Tibial artery (tissue), 4 donors: ENCODE results near the gene MTHFSD.

Experiments
- DNase-seq, 2 donors: peaks; one replicate each; pipeline ENCODE4 v3.0.0-alpha.2; 2019
- H3K27ac ChIP-seq, 2 donors: fragments of 200-600 bp; sonication (generic) in 1 of 2; 1 replicate in 1 of 2; 2 replicates in 1 of 2; pipeline ENCODE4 v1.5.1; 2018 to 2019; ENCODE audit warnings: mild to moderate bottlenecking in 1 of 2
- H3K27me3 ChIP-seq, 2 donors: fragments of 200-600 bp; sonication (generic) in 1 of 2; one replicate each; pipeline versions ENCODE4 v1.5.1 to v1.6.0; 2016 to 2019
- H3K36me3 ChIP-seq, 3 donors: fragments of 200-600 bp; sonication (generic) in 2 of 3; one replicate each; pipeline ENCODE4 v1.5.1; 2016 to 2019; ENCODE audit warnings: mild to moderate bottlenecking in 2 of 3
- H3K4me1 ChIP-seq, 4 donors: fragments of 200-600 bp; sonication (generic) in 2 of 4; 1 replicate in 3 of 4; 2 replicates in 1 of 4; pipeline ENCODE4 v1.5.1; 2016 to 2019
- H3K4me3 ChIP-seq, 2 donors: fragments of 200-600 bp; sonication (generic) in 1 of 2; 1 replicate in 1 of 2; 2 replicates in 1 of 2; pipeline ENCODE4 v1.5.1; 2018 to 2019; ENCODE audit warnings: mild to moderate bottlenecking in 2 of 2
- H3K9me3 ChIP-seq, 3 donors: fragments of 200-600 bp; sonication (generic) in 1 of 3; one replicate each; pipeline ENCODE4 v1.5.1; 2016 to 2019
- intact Hi-C: fragments of 100-400 bp; cut with DNase I; formaldehyde crosslinking; loops from one replicate; pipeline ENCODE4 v1.15.0; 2023; ENCODE audit warnings: low total_unique reads
- TF ChIP-seq, protein P1 (sequence below), 2 experiments: fragments of 200-600 bp in 1 of 2; fragments of 450-650 bp in 1 of 2; IDR thresholded peaks; one replicate each; pipeline ENCODE4 v1.5.1; 2017 to 2019; ENCODE audit warnings: antibody characterized with exemption in 2 of 2, mild to moderate bottlenecking in 1 of 2, moderate library complexity in 1 of 2

Gene MTHFSD

DNA sequence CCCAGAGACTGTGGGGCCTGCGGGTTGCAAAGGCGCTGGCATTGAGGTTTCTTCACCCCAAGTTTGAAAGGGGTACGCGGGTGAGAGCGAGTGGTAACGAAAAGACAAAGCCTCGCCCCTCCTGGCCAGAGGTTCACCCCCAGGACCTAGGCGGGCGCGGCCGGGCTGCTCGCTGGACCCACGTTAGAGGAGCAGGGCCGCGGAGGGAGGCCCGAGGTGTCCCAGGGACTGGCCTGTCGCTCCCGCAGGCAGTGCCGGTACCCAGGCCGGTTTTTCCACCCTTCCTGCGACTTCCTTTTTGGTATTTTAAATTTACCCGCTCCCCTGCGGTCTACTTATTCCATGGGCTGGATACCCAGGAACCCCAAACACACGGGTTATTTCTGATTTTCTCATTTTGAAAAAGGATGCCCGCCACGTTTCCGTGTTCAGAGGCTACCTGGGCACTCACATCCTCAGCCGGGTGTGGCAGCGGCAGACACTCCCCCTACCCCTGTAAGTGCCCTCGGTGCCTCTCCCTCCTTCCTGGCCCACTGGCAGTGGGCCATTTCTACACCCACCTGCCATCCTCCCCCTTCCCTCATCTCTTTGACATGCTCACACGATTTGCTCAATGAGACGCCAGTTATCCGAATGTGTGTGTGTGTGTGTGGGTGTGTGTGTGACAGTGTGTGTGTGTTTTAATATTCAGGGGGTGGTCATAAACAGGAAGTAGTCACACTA is 21.7 kb upstream of the MTHFSD start:
- peaks cover 0 to 84% (median 64%) of the 10 kb centered on the region in 4 donors for H3K4me1 ChIP-seq
- no peaks in the 10 kb centered on the region for H3K9me3 ChIP-seq
- H3K36me3 ChIP-seq = no peaks in the 10 kb centered on the region
- TF ChIP-seq, protein P1, sequence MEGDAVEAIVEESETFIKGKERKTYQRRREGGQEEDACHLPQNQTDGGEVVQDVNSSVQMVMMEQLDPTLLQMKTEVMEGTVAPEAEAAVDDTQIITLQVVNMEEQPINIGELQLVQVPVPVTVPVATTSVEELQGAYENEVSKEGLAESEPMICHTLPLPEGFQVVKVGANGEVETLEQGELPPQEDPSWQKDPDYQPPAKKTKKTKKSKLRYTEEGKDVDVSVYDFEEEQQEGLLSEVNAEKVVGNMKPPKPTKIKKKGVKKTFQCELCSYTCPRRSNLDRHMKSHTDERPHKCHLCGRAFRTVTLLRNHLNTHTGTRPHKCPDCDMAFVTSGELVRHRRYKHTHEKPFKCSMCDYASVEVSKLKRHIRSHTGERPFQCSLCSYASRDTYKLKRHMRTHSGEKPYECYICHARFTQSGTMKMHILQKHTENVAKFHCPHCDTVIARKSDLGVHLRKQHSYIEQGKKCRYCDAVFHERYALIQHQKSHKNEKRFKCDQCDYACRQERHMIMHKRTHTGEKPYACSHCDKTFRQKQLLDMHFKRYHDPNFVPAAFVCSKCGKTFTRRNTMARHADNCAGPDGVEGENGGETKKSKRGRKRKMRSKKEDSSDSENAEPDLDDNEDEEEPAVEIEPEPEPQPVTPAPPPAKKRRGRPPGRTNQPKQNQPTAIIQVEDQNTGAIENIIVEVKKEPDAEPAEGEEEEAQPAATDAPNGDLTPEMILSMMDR (IDR thresholded peaks at IDR 0.05) = no peak
- peak overlapping the region; percentile 95 to 97 for H3K27ac ChIP-seq
- H3K27me3 ChIP-seq = no peaks in the 10 kb centered on the region
- intact Hi-C loops = loop anchor here (5.0 kb wide), 2 partner anchors 36 to 181 kb away; no protein-coding TSS in a partner anchor
- H3K4me3 ChIP-seq = peak overlapping the region; percentile 60 to 78
- DNase-seq = peak in 1 of 2 donors; percentile 76

- peak overlapping the region; percentile 95 to 97 for H3K27ac ChIP-seq
- intact Hi-C loops = loop anchor here (5.0 kb wide), 2 partner anchors 36 to 181 kb away; no protein-coding TSS in a partner anchor
- DNase-seq = peak; percentile 89 to 94
- H3K4me3 ChIP-seq = peak overlapping the region; percentile 60 to 78
- TF ChIP-seq, protein P1 (IDR thresholded peaks at IDR 0.05) = peak; percentile 63 to 65
- no peaks in the 10 kb centered on the region for H3K27me3 ChIP-seq
- H3K9me3 ChIP-seq = no peaks in the 10 kb centered on the region
- H3K36me3 ChIP-seq = no peaks in the 10 kb centered on the region
- H3K4me1 ChIP-seq = peaks cover 0 to 81% (median 61%) of the 10 kb centered on the region in 4 donors
These were observed 20.9 kb upstream of the MTHFSD start for GRCh38 chr16:86575754-86576557.

DNA sequence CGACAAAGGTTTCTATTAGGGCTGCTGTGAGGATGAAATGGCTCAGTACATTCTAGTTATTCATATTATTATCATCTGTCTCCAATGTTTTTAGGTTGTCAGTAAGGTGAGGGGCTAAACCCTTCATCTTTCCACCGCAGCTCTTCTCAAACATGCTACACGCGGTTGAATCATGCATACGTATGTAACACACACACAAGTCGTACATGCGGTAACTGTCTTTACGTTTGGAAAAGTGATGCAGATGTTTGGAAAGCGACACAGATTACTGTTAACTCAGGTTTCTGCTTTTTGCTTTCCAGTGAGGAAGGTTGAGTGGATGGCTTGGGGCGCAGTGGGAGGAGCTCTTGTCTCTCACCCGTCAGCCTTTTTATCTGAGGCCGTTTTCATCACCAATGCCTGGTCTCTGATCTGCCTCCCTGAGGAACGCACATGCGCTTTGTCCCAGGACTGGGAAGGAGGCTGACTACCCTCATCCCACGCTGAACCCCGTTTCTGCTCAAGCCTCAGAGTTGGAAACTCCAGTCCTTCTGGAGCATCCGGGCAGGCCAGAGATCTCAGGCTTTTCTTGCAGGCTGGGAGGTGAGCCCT is 20.2 kb upstream of the MTHFSD start:
- peak overlapping the region; percentile 60 to 78 for H3K4me3 ChIP-seq
- peaks cover 0 to 73% (median 60%) of the 10 kb centered on the region in 4 donors for H3K4me1 ChIP-seq
- peak overlapping the region; percentile 95 to 97 for H3K27ac ChIP-seq
- no peaks in the 10 kb centered on the region for H3K9me3 ChIP-seq
- TF ChIP-seq, protein P1 (IDR thresholded peaks at IDR 0.05) = no peak
- intact Hi-C loops = loop anchor here (5.0 kb wide), 2 partner anchors 37 to 182 kb away; no protein-coding TSS in a partner anchor
- no peak for DNase-seq
- H3K36me3 ChIP-seq = no peaks in the 10 kb centered on the region
- no peaks in the 10 kb centered on the region for H3K27me3 ChIP-seq

GRCh38 chr16:86574646-86575045 is 19.6 kb upstream of the MTHFSD start:
- peak overlapping the region; percentile 60 to 81 for H3K4me3 ChIP-seq
- peaks cover 0 to 68% (median 55%) of the 10 kb centered on the region in 4 donors for H3K4me1 ChIP-seq
- no peaks in the 10 kb centered on the region for H3K36me3 ChIP-seq
- no peaks in the 10 kb centered on the region for H3K9me3 ChIP-seq
- peak overlapping the region; percentile 95 to 97 for H3K27ac ChIP-seq
- TF ChIP-seq, protein P1 (IDR thresholded peaks at IDR 0.05) = no peak
- intact Hi-C loops = loop anchor here (5.0 kb wide), 2 partner anchors 38 to 183 kb away; no protein-coding TSS in a partner anchor
- DNase-seq = peak in 1 of 2 donors; percentile 45
- no peaks in the 10 kb centered on the region for H3K27me3 ChIP-seq
